ENCODE measurements around the gene AJAP1. TPM values are rescaled to one million over a fixed set of nuclear protein-coding genes. Genes with fewer than 3 reads are reported as not detected.

AJAP1 gene
- total RNA-seq, 1 experiment from 2014 or later, result not detected

DNA sequence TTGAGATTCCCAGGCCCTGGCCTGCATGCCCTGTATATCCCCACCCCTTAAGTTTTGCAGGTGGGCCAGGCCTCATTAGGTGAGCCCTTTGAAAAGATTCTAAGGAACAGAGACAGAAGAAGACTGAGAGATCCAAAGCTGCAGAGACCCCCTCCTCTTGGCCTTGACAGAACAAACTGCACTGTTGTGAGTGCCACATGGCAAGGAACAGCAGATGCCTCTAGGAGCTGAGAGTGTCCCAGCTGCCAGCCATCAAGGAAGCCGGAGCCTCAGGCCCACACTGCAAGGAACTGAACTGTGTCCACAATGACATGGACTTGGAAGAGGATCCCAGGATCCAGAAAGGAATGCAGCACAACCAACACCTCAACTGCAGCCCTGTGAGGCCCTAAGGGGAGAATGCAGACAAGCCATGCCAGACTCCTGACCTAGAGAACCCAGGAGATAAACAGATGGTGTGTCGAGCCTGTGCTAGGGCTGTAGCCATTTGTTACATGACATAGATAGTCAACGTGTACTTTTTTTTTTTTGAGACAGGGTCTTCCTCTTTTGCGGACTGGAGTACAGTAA, 182.7 kb downstream of the AJAP1 start:
- DNase-seq (ENCODE audit: low read depth, low spot score) (no peak), ATAC-seq (no peak)
- no peak overlapping the region for H3K4me3 ChIP-seq (replicated peaks in 1 of 2; ENCODE audit: low read depth in 1 of 2, low read length in 2 of 2)
- no peaks in the 10 kb centered on the region for H3K27me3 ChIP-seq (ENCODE audit: insufficient read depth, low read length)
- no peaks in the 10 kb centered on the region for H3K36me3 ChIP-seq (ENCODE audit: control insufficient read depth in 1 of 2, insufficient read depth in 2 of 2, low read length in 2 of 2)
- no peak for TF ChIP-seq SRF (IDR thresholded peaks at IDR 0.05; ENCODE audit: low read depth)
- no peak for TF ChIP-seq ELF1 (IDR thresholded peaks at IDR 0.05; ENCODE audit: borderline replicate concordance, low read depth)
- no peak for TF ChIP-seq SIN3A (IDR thresholded peaks at IDR 0.05; ENCODE audit: low read depth)
- TF ChIP-seq CBX3 (IDR thresholded peaks at IDR 0.05; ENCODE audit: low read depth), result no peak
- TF ChIP-seq EZH2phosphoT487 (IDR thresholded peaks at IDR 0.05; ENCODE audit: borderline replicate concordance), result no peak
- TF ChIP-seq ZNF274 (IDR thresholded peaks at IDR 0.05; ENCODE audit: low read depth, low read length), result no peak
- no peak for TF ChIP-seq ZFX (IDR thresholded peaks at IDR 0.05)
- TF ChIP-seq JUND (IDR thresholded peaks at IDR 0.05), result no peak
- TF ChIP-seq, protein P1, sequence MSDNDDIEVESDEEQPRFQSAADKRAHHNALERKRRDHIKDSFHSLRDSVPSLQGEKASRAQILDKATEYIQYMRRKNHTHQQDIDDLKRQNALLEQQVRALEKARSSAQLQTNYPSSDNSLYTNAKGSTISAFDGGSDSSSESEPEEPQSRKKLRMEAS (IDR thresholded peaks at IDR 0.05), result no peak
- no peak for TF ChIP-seq TCF7L2 (IDR thresholded peaks at IDR 0.05; ENCODE audit: borderline replicate concordance, extremely low read depth, insufficient read depth, insufficient read length)
- no peak for TF ChIP-seq CEBPB (IDR thresholded peaks at IDR 0.05; ENCODE audit: low read depth)
- TF ChIP-seq, protein P2, sequence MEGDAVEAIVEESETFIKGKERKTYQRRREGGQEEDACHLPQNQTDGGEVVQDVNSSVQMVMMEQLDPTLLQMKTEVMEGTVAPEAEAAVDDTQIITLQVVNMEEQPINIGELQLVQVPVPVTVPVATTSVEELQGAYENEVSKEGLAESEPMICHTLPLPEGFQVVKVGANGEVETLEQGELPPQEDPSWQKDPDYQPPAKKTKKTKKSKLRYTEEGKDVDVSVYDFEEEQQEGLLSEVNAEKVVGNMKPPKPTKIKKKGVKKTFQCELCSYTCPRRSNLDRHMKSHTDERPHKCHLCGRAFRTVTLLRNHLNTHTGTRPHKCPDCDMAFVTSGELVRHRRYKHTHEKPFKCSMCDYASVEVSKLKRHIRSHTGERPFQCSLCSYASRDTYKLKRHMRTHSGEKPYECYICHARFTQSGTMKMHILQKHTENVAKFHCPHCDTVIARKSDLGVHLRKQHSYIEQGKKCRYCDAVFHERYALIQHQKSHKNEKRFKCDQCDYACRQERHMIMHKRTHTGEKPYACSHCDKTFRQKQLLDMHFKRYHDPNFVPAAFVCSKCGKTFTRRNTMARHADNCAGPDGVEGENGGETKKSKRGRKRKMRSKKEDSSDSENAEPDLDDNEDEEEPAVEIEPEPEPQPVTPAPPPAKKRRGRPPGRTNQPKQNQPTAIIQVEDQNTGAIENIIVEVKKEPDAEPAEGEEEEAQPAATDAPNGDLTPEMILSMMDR (IDR thresholded peaks at IDR 0.05 in 2 of 3, conservative IDR thresholded peaks at IDR 0.05 in 1 of 3; ENCODE audit: borderline replicate concordance in 1 of 3, insufficient read depth in 1 of 3, low read depth in 2 of 3, low read length in 2 of 3), result no peak
- TF ChIP-seq SP1 (IDR thresholded peaks at IDR 0.05; ENCODE audit: low read depth), result no peak
- TF ChIP-seq, protein P3, sequence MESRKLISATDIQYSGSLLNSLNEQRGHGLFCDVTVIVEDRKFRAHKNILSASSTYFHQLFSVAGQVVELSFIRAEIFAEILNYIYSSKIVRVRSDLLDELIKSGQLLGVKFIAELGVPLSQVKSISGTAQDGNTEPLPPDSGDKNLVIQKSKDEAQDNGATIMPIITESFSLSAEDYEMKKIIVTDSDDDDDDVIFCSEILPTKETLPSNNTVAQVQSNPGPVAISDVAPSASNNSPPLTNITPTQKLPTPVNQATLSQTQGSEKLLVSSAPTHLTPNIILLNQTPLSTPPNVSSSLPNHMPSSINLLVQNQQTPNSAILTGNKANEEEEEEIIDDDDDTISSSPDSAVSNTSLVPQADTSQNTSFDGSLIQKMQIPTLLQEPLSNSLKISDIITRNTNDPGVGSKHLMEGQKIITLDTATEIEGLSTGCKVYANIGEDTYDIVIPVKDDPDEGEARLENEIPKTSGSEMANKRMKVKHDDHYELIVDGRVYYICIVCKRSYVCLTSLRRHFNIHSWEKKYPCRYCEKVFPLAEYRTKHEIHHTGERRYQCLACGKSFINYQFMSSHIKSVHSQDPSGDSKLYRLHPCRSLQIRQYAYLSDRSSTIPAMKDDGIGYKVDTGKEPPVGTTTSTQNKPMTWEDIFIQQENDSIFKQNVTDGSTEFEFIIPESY (IDR thresholded peaks at IDR 0.05; ENCODE audit: extremely low read depth, insufficient replicate concordance, low read length), result no peak
- TF ChIP-seq EZH2 (IDR thresholded peaks at IDR 0.05), result no peak
- TF ChIP-seq, protein P4, sequence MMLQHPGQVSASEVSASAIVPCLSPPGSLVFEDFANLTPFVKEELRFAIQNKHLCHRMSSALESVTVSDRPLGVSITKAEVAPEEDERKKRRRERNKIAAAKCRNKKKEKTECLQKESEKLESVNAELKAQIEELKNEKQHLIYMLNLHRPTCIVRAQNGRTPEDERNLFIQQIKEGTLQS (IDR thresholded peaks at IDR 0.05), result no peak
- TF ChIP-seq, protein P5, sequence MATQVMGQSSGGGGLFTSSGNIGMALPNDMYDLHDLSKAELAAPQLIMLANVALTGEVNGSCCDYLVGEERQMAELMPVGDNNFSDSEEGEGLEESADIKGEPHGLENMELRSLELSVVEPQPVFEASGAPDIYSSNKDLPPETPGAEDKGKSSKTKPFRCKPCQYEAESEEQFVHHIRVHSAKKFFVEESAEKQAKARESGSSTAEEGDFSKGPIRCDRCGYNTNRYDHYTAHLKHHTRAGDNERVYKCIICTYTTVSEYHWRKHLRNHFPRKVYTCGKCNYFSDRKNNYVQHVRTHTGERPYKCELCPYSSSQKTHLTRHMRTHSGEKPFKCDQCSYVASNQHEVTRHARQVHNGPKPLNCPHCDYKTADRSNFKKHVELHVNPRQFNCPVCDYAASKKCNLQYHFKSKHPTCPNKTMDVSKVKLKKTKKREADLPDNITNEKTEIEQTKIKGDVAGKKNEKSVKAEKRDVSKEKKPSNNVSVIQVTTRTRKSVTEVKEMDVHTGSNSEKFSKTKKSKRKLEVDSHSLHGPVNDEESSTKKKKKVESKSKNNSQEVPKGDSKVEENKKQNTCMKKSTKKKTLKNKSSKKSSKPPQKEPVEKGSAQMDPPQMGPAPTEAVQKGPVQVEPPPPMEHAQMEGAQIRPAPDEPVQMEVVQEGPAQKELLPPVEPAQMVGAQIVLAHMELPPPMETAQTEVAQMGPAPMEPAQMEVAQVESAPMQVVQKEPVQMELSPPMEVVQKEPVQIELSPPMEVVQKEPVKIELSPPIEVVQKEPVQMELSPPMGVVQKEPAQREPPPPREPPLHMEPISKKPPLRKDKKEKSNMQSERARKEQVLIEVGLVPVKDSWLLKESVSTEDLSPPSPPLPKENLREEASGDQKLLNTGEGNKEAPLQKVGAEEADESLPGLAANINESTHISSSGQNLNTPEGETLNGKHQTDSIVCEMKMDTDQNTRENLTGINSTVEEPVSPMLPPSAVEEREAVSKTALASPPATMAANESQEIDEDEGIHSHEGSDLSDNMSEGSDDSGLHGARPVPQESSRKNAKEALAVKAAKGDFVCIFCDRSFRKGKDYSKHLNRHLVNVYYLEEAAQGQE (IDR thresholded peaks at IDR 0.05; ENCODE audit: low read depth), result no peak
- no peak for TF ChIP-seq POLR2AphosphoS5 (IDR thresholded peaks at IDR 0.05; ENCODE audit: low read depth, low read length)
- H3K9ac ChIP-seq (ENCODE audit: low read length), result no peak overlapping the region
- no peaks in the 10 kb centered on the region for H3K9me2 ChIP-seq (ENCODE audit: insufficient read depth)
- CTCF ChIA-PET, result no interaction called here
- H3K4me2 ChIP-seq (ENCODE audit: low read length), result no peak overlapping the region
- BruUV-seq (replicated peaks), result no TSS peak
- POLR2A ChIA-PET, result no interaction called here
- H3K79me2 ChIP-seq (ENCODE audit: insufficient read depth, low read length), result no peaks in the 10 kb centered on the region
- no peaks in the 10 kb centered on the region for H4K20me1 ChIP-seq (ENCODE audit: insufficient read depth)
- intact Hi-C loops (cut with micrococcal nuclease), result no loop called here
- H2AFZ ChIP-seq (ENCODE audit: low read depth, low read length, poor library complexity, severe bottlenecking), result no peak overlapping the region
- RAD21 ChIA-PET (ENCODE audit: low non-redundant PET in 1 of 2, low total read pairs in 2 of 2, uncharacterized antibody in 2 of 2, unreplicated experiment in 2 of 2), result no interaction called here
- H3K9me3 ChIP-seq (ENCODE audit: control insufficient read depth in 1 of 2, insufficient read depth in 1 of 2, low read depth in 1 of 2, low read length in 2 of 2), result peaks cover 0 to 4% of the 10 kb centered on the region in 2 experiments; a peak in 2 of 4 replicates
- H3K27ac ChIP-seq (ENCODE audit: low read depth, low read length), result no peak overlapping the region
- H3K4me1 ChIP-seq (ENCODE audit: control insufficient read depth in 1 of 2, insufficient read depth in 2 of 2, low read length in 2 of 2), result no peaks in the 10 kb centered on the region

Data from HCT116 (cell line).